DND-41 (cell line): ENCODE measurements around the gene LTA.

Experiments
- ATAC-seq: fragments of 200-7000 bp; cut with Tn5 transposase; 3 replicates; pipeline ENCODE4 v1.9.1; 2021; ENCODE audit warnings: low read depth; ENCODE audit not compliant: insufficient read depth
- DNase-seq: peaks from one replicate; pipeline ENCODE4 v3.0.0-alpha.2; 2020
- H2AFZ ChIP-seq: 2 replicates; pipeline ENCODE4 v1.6.0; 2012; ENCODE audit warnings: low read depth, low read length
- H3K27ac ChIP-seq: 2 replicates; pipeline ENCODE4 v1.5.1; 2012; ENCODE audit warnings: low read length, inconsistent platforms
- H3K27me3 ChIP-seq: fragments of 200-600 bp; sonication (generic); 2 replicates; pipeline ENCODE4 v1.6.0; 2012; ENCODE audit warnings: low read length, mild to moderate bottlenecking, inconsistent platforms; ENCODE audit not compliant: insufficient read depth, poor library complexity
- H3K36me3 ChIP-seq: 2 replicates; pipeline ENCODE4 v1.5.1; 2012; ENCODE audit warnings: low read length, inconsistent platforms; ENCODE audit not compliant: insufficient read depth
- H3K4me1 ChIP-seq: 2 replicates; pipeline ENCODE4 v1.5.1; 2012; ENCODE audit warnings: mild to moderate bottlenecking, low read length; ENCODE audit not compliant: insufficient read depth
- H3K4me2 ChIP-seq: 2 replicates; pipeline ENCODE4 v1.6.0; 2012; ENCODE audit warnings: mild to moderate bottlenecking, moderate library complexity, low read length, inconsistent platforms; ENCODE audit not compliant: insufficient read depth
- H3K4me3 ChIP-seq, 2 experiments: fragments of 200-600 bp in 1 of 2; shearing (Covaris generic) in 1 of 2; 2 replicates each; pipeline ENCODE4 v1.5.1; 2012 to 2016; ENCODE audit warnings: inconsistent platforms in 2 of 2, low read length in 2 of 2, mild to moderate bottlenecking in 2 of 2, low read depth in 1 of 2, moderate library complexity in 1 of 2
- H3K79me2 ChIP-seq: 2 replicates; pipeline ENCODE4 v1.6.0; 2012; ENCODE audit warnings: low read length, inconsistent platforms; ENCODE audit not compliant: insufficient read depth
- H3K9ac ChIP-seq: 2 replicates; pipeline ENCODE4 v1.6.0; 2012; ENCODE audit warnings: low read depth, mild to moderate bottlenecking, inconsistent platforms, low read length, moderate library complexity
- H3K9me3 ChIP-seq: 2 replicates; pipeline ENCODE4 v1.5.1; 2012; ENCODE audit warnings: low read length, moderate library complexity, mild to moderate bottlenecking, inconsistent platforms; ENCODE audit not compliant: insufficient read depth, severe bottlenecking
- H4K20me1 ChIP-seq: 2 replicates; pipeline ENCODE4 v1.6.0; 2012; ENCODE audit warnings: low read length; ENCODE audit not compliant: insufficient read depth
- CTCF ChIP-seq: IDR thresholded peaks from 2 replicates; pipeline ENCODE4 v1.5.1; 2012; ENCODE audit warnings: borderline replicate concordance, low read length, moderate library complexity, mild to moderate bottlenecking; ENCODE audit not compliant: poor library complexity, severe bottlenecking; ENCODE audit errors: extremely low read depth
- EZH2 ChIP-seq: IDR thresholded peaks from 3 replicates; pipeline ENCODE4 v1.6.1; 2012; ENCODE audit warnings: borderline replicate concordance, low read depth, mild to moderate bottlenecking, moderate library complexity, low read length, inconsistent platforms; ENCODE audit not compliant: severe bottlenecking

The LTA gene

GRCh38 chr6:31532644-31533454 lies 39.2 kb upstream of the LTA start:
- Histone ChIP-seq H3K36me3 (peaks cover 84% of the 10 kb centered on the region), H3K79me2 (peaks cover 45% of the 10 kb centered on the region), H3K9me3 (no peaks in the 10 kb centered on the region), H3K4me3 (no peak overlapping the region), H3K4me2 (no peak overlapping the region), H3K27ac (no peak overlapping the region), H2AFZ (no peak overlapping the region), H3K27me3 (no peaks in the 10 kb centered on the region), H3K9ac (no peak overlapping the region), H4K20me1 (peaks cover 84% of the 10 kb centered on the region), H3K4me1 (peaks cover 13% of the 10 kb centered on the region; the same call in 1 of the 2 replicates)
- TF ChIP-seq EZH2 (no peak), CTCF (no peak)
- no peak for ATAC-seq
- DNase-seq = no peak

GRCh38 chr6:31533455-31533841 lies 38.6 kb upstream of the LTA start:
- Histone ChIP-seq H3K36me3 (peaks cover 90% of the 10 kb centered on the region), H2AFZ (no peak overlapping the region), H3K4me2 (no peak overlapping the region), H3K79me2 (peaks cover 51% of the 10 kb centered on the region), H3K27ac (no peak overlapping the region), H3K4me1 (peaks cover 18% of the 10 kb centered on the region), H3K9ac (no peak overlapping the region), H3K27me3 (no peaks in the 10 kb centered on the region), H3K4me3 (no peak overlapping the region), H3K9me3 (no peaks in the 10 kb centered on the region), H4K20me1 (peaks cover 86% of the 10 kb centered on the region)
- DNase-seq (no peak), ATAC-seq (no peak)
- no peak for TF ChIP-seq EZH2
- TF ChIP-seq CTCF = no peak

GRCh38 chr6:31534011-31534410 lies 38.1 kb upstream of the LTA start:
- no peak overlapping the region for H3K9ac ChIP-seq
- no peak overlapping the region for H3K27ac ChIP-seq

More at GRCh38 chr6:31534011-31534410, 38.1 kb upstream of the LTA start:
- Histone ChIP-seq H3K36me3 (peaks cover 95% of the 10 kb centered on the region), H3K79me2 (peaks cover 57% of the 10 kb centered on the region), H3K27me3 (no peaks in the 10 kb centered on the region), H4K20me1 (peaks cover 90% of the 10 kb centered on the region), H3K9me3 (no peaks in the 10 kb centered on the region), H3K4me3 (no peak overlapping the region), H3K4me2 (no peak overlapping the region), H2AFZ (no peak overlapping the region), H3K4me1 (peaks cover 24% of the 10 kb centered on the region)
- DNase-seq (no peak), ATAC-seq (no peak)
- TF ChIP-seq CTCF (no peak), EZH2 (no peak)
